Esophagus muscularis mucosa (tissue), 4 donors: ENCODE measurements around the gene EHHADH.

ENCODE experiments used
- CTCF ChIP-seq, 3 experiments: fragments of 200-600 bp in 2 of 3; fragments of 450-650 bp in 1 of 3; sonication (generic) in 2 of 3; IDR thresholded peaks; one replicate each; pipeline ENCODE4 v1.5.1; 2017 to 2019; ENCODE audit warnings: antibody characterized with exemption in 3 of 3, mild to moderate bottlenecking in 2 of 3, moderate library complexity in 1 of 3
- EP300 ChIP-seq: sonication (generic); formaldehyde crosslinking; IDR thresholded peaks from one replicate; pipeline ENCODE4 v1.6.1; 2017; ENCODE audit warnings: antibody characterized with exemption
- POLR2A ChIP-seq: fragments of 450-650 bp; IDR thresholded peaks from one replicate; pipeline ENCODE4 v1.6.1; 2017; ENCODE audit warnings: antibody characterized with exemption, moderate library complexity, mild to moderate bottlenecking, low read depth
- POLR2AphosphoS5 ChIP-seq, 2 donors: sonication (generic); formaldehyde crosslinking; IDR thresholded peaks; one replicate each; pipeline ENCODE4 v1.6.1; 2017; ENCODE audit warnings: antibody characterized with exemption in 2 of 2

- TF ChIP-seq CTCF (IDR thresholded peaks at IDR 0.05) (no peak), POLR2AphosphoS5 (IDR thresholded peaks at IDR 0.05) (no peak), EP300 (no peak), POLR2A (no peak)
Measured at GRCh38 chr3:185199671-185200070, 54.2 kb downstream of the EHHADH start.
